Esophagus (tissue), 2 donors: ENCODE data around the gene ARHGAP42. TPM values are rescaled to one million over a fixed set of nuclear protein-coding genes. Genes with fewer than 3 reads are reported as not detected.

Experiments used
- H3K27ac ChIP-seq, 2 donors: one replicate each; pipeline ENCODE4 v1.5.1; 2013; ENCODE audit warnings: low read depth in 2 of 2, mild to moderate bottlenecking in 2 of 2, inconsistent platforms in 1 of 2, low read length in 1 of 2, moderate library complexity in 1 of 2
- H3K27me3 ChIP-seq, 2 donors: one replicate each; pipeline ENCODE4 v1.6.1; 2013; ENCODE audit warnings: low read length in 2 of 2, control low read depth in 1 of 2, mild to moderate bottlenecking in 1 of 2; ENCODE audit not compliant: insufficient read depth in 2 of 2, control insufficient read depth in 1 of 2
- H3K36me3 ChIP-seq, 2 donors: one replicate each; pipeline ENCODE4 v1.6.1; 2013; ENCODE audit warnings: low read length in 1 of 2; ENCODE audit not compliant: control insufficient read depth in 2 of 2, insufficient read depth in 2 of 2
- H3K4me1 ChIP-seq, 2 donors: one replicate each; pipeline ENCODE4 v1.6.1; 2013; ENCODE audit warnings: low read length in 1 of 2; ENCODE audit not compliant: control insufficient read depth in 2 of 2, insufficient read depth in 2 of 2
- H3K4me3 ChIP-seq, 2 donors: one replicate each; pipeline ENCODE4 v1.5.1; 2013; ENCODE audit warnings: low read length in 2 of 2, mild to moderate bottlenecking in 2 of 2, low read depth in 1 of 2, moderate library complexity in 1 of 2
- H3K9me3 ChIP-seq, 2 donors: one replicate each; pipeline ENCODE4 v1.6.1; 2013; ENCODE audit warnings: mild to moderate bottlenecking in 2 of 2, low read depth in 1 of 2, low read length in 1 of 2, moderate library complexity in 1 of 2; ENCODE audit not compliant: control insufficient read depth in 2 of 2, insufficient read depth in 1 of 2
- WGBS, 2 donors: extraction: QIAGEN DNeasy Blood & Tissue Kit; methylation state at CpG; one replicate each; pipeline ENCODE4 v1.1.7; 2013; 5-methylcytosine and 5-hydroxymethylcytosine counted together
- polyA plus RNA-seq, 2 donors: library from polyadenylated mRNA; stranded (reverse); fragments of 200-250 nt; gene quantifications; one replicate each; pipeline ENCODE4 v1.2.3, GENCODE V29; 2013
- donor health status: healthy with polysubstance abuse.
- donor health status: Bipolar disorder and iron deficiency.

The ARHGAP42 gene
- polyA plus RNA-seq, 2 donors = 1.0 to 1.2 TPM

DNA sequence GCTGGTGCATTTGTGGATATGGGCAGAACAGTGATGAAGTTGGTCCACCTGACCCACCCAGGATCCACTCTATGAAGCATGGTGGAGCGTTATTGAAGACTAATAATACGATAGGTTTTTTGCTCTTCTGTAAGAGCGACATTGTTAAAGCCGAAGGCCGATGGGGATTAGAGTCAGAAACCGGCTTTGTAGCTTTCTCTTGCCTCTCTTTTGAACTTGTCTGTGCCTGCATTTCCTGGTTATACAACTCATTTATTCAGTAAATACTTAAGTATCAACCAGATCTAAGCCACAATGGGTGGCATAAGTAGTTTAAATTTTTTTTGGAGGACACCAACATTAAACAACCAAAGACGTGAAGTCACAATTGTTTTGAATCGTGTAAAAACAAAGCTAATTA lies 93.4 kb downstream of the ARHGAP42 start:
- Histone ChIP-seq H3K27ac (peak overlapping the region; percentile 15 to 80), H3K36me3 (no peaks in the 10 kb centered on the region), H3K27me3 (no peaks in the 10 kb centered on the region), H3K9me3 (no peaks in the 10 kb centered on the region), H3K4me1 (peaks cover 0 to 6% of the 10 kb centered on the region in 2 donors), H3K4me3 (no peak overlapping the region)
- WGBS, 2 donors = 52 to 63% methylated on average over 8 of the region's 8 CpGs

DNA sequence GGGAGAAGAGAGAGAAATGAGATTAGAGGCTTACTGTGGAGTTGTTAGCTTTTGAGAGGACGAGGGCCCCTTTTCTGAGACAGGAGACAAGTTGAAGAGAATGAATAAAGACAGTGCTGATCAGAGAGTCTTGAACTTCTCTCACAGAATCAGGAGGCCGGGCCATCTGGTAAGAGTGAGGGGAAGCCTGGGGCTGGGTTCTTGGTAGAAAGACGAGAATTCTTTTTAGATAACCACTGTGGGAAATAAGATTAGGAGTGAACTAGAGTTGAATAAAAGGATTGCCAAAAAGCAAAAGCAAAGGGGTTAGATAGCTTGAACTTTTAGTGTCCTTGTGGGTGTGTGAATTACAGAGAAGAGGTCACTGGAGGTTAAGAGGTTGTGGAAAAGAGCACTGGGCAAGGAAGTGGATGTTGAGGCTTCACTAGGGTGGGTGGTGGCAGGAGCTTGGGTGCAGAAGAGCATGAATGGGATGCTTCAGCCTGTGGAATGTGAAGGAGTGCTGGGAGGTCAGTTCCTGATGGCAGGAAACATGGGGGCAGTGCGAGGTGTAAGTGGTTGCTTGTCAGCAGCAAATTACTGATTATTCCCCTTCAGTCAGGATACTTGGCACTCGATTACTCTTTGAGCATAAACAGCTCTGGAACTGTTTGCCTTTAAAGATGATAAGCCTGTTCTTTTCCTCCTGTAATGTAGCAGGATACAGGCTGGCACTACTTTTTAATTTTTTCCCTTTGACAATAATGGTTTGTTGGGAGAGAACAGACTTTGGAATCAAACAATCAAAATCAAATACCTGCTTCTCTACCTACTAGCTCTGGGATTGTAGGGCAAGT lies 98.3 kb downstream of the ARHGAP42 start:
- 60 to 76% methylated on average over 5 of the region's 5 CpGs for WGBS, 2 donors
- Histone ChIP-seq H3K36me3 (no peaks in the 10 kb centered on the region), H3K4me1 (no peaks in the 10 kb centered on the region), H3K4me3 (no peak overlapping the region), H3K27ac (no peak overlapping the region), H3K27me3 (no peaks in the 10 kb centered on the region), H3K9me3 (no peaks in the 10 kb centered on the region)

DNA sequence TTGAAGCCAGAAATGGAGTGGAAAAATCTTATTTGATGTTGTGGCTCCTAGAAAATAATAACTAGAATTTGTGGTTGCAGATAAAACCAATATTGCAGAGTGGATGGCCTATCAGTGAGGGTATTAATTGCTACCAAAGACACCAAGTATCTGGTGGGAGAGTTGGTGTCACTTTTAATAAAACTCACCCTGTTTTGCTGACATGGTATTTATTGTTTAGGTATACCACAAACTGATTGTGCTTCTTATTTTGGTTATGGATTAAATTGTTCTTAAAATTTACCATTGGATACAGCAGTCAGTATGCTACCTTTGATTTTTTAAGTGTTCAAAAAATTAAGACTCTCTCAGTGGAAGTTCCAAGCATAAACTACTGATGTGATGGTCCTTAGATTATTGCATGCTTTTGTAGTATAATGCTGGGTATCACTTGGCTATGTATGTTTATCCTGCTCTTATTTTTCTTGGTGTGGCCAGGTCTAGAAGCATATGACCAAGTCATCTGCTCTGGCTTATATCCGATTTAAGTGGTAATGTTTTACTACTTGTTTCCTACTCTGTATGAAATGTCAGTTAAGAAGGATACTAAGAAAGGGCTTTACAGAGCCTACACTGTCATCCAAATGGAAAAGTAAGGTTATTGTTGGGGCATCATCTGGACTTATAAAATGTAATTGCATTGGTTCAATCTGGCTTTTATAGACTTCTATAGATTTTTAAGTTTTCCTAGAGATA lies 101.6 kb downstream of the ARHGAP42 start:
- no peaks in the 10 kb centered on the region for H3K9me3 ChIP-seq
- WGBS, 2 donors = 86 to 90% methylated on average over 1 of the region's 1 CpG
- H3K36me3 ChIP-seq = no peaks in the 10 kb centered on the region
- no peaks in the 10 kb centered on the region for H3K4me1 ChIP-seq
- H3K27ac ChIP-seq = no peak overlapping the region
- no peaks in the 10 kb centered on the region for H3K27me3 ChIP-seq
- H3K4me3 ChIP-seq = no peak overlapping the region

DNA sequence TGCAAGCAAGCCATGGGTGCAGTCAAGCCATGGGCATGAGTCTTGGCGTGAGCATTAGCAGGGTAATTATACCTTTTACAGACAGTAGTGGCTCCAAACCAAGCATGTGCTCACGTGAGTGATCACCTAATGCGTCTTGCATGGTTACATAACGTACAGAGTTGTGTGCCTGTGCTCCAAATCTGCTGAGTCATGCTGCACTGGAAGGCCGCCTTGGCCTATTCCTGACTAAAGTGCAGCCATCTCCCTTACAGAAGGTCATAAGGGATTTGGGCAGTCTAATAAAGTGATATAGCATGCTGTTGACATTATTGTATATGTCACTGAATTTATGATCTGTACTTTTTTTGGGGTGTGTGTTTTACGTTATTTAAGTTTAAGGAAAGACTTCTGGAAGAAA lies 102.4 kb downstream of the ARHGAP42 start:
- H3K36me3 ChIP-seq = no peaks in the 10 kb centered on the region
- H3K4me1 ChIP-seq = no peaks in the 10 kb centered on the region
- no peak overlapping the region for H3K4me3 ChIP-seq
- WGBS, 2 donors = 46 to 54% methylated on average over 6 of the region's 6 CpGs
- H3K27me3 ChIP-seq = no peaks in the 10 kb centered on the region
- peak overlapping the region in 1 of 2 donors; percentile 30 for H3K27ac ChIP-seq
- no peaks in the 10 kb centered on the region for H3K9me3 ChIP-seq

DNA sequence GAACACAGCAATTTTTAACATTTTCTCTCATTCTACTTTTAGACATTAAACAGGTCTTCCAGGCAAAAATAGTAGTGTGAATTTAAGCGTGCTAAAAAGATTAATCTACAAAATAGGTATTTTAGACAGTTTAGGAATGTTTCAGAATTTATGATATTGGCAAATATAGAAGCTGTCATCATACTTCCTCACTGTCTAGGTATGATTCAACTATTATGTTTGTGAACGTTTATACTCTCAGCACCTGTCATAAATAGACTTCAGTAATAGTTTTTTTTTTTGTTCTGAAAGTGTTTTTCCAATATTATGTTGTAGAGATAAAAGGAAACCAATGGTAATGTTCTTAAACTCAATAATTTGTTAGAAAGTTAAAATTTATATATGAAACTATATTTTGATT lies 103.0 kb downstream of the ARHGAP42 start:
- Histone ChIP-seq H3K4me3 (no peak overlapping the region), H3K27me3 (no peaks in the 10 kb centered on the region), H3K27ac (no peak overlapping the region), H3K9me3 (no peaks in the 10 kb centered on the region), H3K4me1 (no peaks in the 10 kb centered on the region), H3K36me3 (no peaks in the 10 kb centered on the region)
- 51 to 53% methylated on average over 2 of the region's 2 CpGs for WGBS, 2 donors

DNA sequence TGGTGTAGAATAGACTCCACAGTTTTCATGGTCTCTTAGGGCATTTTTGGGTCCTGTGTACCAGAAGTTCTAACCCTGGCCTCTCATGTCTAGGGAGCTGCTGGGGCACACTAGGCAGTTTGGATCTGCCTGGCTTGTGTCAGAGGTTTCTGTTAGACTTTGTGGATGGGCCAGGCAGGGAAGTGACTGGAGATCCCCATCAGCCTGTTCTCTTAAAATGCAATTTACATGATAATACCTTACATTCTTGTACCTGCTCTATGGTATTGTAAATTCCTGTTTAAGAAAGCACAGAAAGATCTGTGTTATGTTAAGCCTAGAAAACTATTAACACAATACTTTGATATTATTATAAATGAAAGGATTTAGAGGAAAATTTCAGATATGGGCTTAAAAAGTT lies 104.0 kb downstream of the ARHGAP42 start:
- Histone ChIP-seq H3K36me3 (no peaks in the 10 kb centered on the region), H3K4me3 (no peak overlapping the region), H3K27me3 (no peaks in the 10 kb centered on the region), H3K4me1 (no peaks in the 10 kb centered on the region), H3K27ac (peak overlapping the region in 1 of 2 donors; percentile 4), H3K9me3 (no peaks in the 10 kb centered on the region)

DNA sequence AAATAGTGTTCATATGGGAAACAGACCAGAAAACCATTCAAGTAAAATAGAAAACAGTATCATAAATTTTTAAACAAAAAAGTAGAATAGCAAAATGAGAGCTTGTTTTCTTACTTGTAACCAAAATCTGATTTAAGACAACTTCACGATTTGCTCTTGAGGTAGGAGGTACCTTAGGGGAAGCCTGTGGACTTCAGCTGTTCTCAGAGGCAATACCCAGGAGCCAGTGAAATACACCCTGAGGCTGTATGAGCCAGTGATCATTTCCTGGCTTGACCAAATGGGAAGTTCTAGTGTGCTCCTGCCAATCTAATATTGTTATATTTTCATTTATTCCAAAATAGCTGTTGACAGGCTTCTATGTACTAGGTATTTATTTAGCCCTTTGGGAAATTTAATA lies 104.8 kb downstream of the ARHGAP42 start:
- Histone ChIP-seq H3K27me3 (no peaks in the 10 kb centered on the region), H3K4me3 (no peak overlapping the region), H3K4me1 (no peaks in the 10 kb centered on the region), H3K9me3 (no peaks in the 10 kb centered on the region), H3K27ac (no peak overlapping the region), H3K36me3 (no peaks in the 10 kb centered on the region)
- WGBS, 2 donors = 34 to 41% methylated on average over 1 of the region's 1 CpG

DNA sequence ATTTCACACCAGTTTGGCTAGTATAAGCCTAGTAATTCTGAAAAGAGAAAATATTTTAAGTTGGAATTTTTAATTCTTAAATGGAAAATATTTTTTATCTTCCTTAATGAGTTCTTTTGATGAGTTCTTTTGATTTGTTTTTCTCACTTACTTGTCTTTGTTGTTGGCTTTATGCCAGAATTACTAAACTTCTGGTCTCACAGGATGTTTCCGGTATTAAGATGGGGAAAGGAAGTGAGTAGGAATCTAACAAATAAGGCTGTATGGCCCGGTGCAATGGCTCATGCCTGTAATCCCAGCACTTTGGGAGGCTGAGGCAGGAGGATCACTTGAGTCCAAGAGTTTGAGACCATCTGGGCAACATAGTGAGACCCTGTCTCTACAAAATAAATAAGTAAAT lies 106.4 kb downstream of the ARHGAP42 start:
- Histone ChIP-seq H3K4me3 (no peak overlapping the region), H3K4me1 (no peaks in the 10 kb centered on the region), H3K36me3 (no peaks in the 10 kb centered on the region), H3K27ac (no peak overlapping the region), H3K27me3 (no peaks in the 10 kb centered on the region), H3K9me3 (no peaks in the 10 kb centered on the region)
- 65 to 68% methylated on average over 2 of the region's 2 CpGs for WGBS, 2 donors

DNA sequence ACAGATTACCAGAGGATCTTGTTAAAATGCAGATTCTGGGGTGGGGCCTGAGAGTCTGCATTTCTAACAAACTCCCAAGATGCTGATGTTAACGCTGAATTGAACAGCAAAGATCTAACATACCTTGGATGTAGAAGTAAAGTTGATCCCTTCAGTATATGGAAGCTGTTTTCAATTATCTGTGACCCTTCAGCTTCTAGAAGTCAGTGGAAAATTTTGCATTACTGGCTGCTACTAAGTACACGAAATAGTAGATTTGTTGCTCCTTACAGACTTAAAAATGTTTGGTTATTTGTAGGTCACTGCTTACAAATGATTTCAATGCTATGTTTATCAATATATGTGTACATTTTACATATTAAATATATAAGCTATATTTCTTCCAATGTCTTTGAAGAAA lies 107.4 kb downstream of the ARHGAP42 start:
- no peaks in the 10 kb centered on the region for H3K4me1 ChIP-seq
- H3K27ac ChIP-seq = no peak overlapping the region
- H3K27me3 ChIP-seq = no peaks in the 10 kb centered on the region
- no peaks in the 10 kb centered on the region for H3K36me3 ChIP-seq
- H3K9me3 ChIP-seq = no peaks in the 10 kb centered on the region
- WGBS, 2 donors = 84 to 87% methylated on average over 2 of the region's 2 CpGs
- H3K4me3 ChIP-seq = no peak overlapping the region

DNA sequence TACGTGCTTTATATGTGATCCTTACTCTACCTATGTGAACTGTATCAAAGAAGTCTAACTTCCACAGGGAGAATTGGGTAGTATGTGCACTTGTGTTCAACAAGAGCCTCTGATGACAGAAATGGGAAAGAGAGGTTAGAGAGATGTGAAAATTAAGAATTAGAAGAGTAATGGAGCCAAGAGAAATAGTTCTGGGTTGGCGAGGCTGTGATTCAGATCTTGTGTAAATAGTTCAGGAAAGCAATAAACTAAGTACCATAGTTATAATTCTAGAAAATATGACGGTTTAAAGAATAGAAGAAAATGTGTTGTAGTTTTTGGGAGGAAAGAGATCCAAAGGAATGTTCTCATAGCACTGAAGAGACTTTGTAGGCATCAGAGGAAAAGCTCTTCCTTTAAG lies 112.4 kb downstream of the ARHGAP42 start:
- no peaks in the 10 kb centered on the region for H3K27me3 ChIP-seq
- WGBS, 2 donors = 83 to 84% methylated on average over 3 of the region's 3 CpGs
- H3K4me1 ChIP-seq = no peaks in the 10 kb centered on the region
- H3K27ac ChIP-seq = no peak overlapping the region
- H3K4me3 ChIP-seq = no peak overlapping the region
- H3K36me3 ChIP-seq = no peaks in the 10 kb centered on the region
- no peaks in the 10 kb centered on the region for H3K9me3 ChIP-seq
